ENCODE measurements around the gene DCAF12.
"Not testable (repeated sequence)": the region's sequence is repeated elsewhere in the genome, so short reads cannot be mapped to it uniquely, and the experiment has no call there.

Gene DCAF12

DNA sequence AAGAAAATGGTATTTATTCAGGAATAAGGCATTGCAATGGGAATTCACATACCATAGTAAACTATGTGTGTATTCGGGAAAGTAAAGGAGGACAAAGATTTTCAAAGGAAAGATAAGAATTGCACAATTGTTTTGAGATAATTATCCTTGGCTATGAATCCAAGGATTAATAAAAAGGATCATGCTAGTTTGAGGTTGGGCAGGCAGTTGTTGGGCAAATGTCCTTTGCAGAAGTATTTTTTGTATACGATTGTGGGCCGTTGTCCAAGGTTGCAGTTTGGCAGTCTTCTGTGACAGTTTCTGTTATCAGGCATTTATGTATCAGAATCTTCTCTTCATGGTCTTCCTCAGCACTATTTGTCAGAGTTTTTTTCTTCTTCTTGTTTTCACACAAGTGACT is 67.2 kb downstream of the DCAF12 start:
- no peak for DNase-seq

- no peak for DNase-seq
Measured at GRCh38 chr9:34049630-34050384, 76.7 kb downstream of the DCAF12 start.

DNA sequence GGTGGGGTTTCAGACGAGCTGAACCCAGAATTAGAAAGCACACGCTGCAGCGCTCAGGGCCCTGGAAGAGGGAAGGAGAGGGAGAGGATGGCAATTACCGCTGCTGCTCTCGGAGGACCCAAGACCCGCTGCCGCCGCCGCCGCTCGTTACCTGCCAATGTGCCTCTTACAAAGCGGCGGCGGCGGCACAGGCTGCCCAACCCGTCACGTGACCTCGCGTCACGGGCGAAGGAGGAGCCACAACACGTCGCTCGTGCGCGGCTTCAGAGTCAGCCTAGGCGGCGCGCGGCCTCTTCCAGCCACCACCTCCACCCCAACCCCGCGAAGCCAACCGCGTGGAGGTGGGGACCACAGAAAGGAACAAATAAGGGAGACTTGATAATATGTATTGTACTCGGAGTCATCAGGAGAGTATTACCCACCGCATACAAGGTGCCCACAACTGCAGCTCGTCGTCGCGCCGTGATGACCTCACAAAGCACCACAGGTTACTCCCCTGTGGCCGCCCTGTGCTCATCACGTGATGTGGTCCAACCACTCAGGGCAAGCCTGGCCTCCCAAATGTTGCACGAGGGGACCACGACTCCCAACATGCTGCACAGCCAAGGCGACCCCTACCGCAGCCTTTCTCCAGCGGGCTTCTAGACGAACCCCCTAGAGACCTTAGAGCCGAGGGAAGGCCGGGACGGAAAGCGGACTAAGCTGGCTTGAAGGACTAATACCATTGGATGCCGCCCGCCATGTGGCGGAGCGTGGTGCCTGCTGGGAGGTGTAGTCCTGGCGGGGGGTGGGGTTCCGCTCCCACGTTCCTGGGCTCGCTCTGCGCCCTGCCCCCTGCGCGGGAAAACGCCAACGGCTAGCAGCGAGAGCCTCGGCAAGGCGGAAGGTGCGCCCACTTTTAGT is 77.5 kb downstream of the DCAF12 start, which contains the start of gene UBAP2:
Gene UBAP2, minus strand, starts transcription at position 161 of the 903 bp plus-strand sequence. CDS start 31,739 bp downstream, outside the sequence.
- DNase-seq, result peak; percentile 96

DNA sequence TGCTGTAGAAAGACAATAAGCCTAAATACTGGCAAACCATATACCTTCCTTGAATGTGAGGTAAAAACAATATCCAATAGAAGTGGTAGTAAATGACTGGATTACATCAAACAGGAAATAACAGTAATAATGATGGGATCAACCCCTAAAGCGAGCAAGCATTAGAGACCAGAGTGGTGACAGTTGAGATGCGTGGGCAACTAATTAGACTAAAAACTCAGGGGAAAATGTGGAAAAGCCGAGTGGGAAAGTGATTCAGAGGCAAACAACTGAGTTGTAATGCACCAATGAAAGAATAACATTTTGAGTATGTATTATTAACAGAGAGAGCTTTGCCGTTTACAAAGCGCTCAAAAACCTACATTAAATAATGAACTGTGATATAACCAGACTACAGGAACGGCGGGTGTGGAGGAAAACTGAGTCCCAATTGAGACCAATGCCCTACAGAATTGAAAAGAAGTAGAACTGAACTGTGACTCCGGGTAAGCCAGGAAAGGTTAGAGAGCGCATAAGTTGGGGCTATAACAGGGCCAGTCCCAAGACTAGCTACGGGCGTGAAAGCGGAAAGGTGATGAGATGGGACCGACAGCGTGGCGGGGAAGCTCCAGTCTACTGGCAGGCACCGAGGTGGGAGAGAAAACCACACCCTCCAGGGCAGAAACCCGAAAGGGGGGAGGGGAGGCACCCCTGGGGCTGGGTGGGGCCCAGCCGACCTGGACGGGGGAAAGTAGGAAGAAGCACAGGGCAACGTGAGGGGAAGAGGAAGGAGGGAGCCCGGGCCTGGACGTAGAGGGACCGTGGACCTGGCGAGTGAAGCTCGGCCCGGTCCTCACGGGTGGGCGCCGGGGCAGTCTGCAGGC is 78.4 kb downstream of the DCAF12 start:
- DNase-seq, result peak; percentile 58

- DNase-seq, result no peak
Measured at GRCh38 chr9:34046784-34047379, 79.6 kb downstream of the DCAF12 start.

DNA sequence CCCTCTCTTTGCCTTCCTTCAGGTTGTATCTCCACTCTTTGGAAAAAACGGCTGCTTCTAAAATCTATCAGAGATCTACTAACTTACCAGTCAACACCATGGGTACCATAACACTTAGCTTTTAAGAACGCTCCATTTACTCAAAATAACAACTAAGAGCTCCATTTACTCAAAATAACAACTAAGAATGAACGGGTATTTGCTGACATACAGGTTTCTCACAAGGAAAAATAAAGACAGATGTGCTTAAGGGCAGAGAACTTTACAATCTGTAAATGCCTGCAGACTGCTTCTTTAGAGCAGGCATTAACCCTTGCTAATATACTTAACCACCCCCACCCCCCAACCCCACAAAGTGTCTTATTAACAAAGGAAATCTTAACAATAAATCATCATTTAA is 80.6 kb downstream of the DCAF12 start:
- DNase-seq, result no peak

DNA sequence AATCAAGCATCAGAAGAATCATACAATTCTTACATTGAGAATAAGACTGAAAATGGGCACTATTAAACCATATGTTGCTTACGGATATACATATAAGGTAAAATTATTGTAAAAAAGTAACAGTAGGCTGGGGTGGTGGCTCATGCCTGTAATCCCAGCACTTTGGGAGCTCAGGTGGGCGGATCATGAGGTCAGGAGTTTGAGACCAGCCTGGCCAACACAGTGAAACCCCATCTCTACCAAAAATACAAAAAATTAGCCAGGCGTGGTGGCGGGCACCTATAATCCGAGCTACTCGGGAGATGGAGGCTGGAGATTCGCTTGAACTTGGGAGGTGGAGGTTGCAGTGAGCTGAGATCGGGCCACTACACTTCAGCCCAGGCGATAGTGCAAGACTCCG is 84.4 kb downstream of the DCAF12 start:
- not testable (repeated sequence) for DNase-seq

DNA sequence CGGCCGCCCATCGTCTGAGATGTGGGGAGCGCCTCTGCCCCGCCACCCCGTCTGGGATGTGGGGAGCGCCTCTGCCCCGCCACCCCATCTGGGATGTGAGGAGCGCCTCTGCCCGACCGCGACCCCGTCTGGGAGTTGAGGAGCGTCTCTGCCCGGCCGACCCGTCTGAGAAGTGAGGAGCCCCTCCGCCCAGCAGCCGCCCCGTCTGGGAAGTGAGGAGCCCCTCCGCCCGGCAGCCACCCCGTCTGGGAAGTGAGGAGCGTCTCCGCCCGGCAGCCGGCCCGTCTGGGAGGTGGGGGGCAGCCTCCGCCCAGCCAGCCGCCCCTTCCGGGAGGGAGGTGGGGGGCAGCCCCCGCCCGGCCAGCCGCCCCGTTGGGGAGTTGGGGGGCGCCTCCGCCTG is 87.6 kb downstream of the DCAF12 start:
- DNase-seq, result not testable (repeated sequence)

GRCh38 chr9:34037626-34038025 is 88.9 kb downstream of the DCAF12 start:
- DNase-seq, result no peak

DNA sequence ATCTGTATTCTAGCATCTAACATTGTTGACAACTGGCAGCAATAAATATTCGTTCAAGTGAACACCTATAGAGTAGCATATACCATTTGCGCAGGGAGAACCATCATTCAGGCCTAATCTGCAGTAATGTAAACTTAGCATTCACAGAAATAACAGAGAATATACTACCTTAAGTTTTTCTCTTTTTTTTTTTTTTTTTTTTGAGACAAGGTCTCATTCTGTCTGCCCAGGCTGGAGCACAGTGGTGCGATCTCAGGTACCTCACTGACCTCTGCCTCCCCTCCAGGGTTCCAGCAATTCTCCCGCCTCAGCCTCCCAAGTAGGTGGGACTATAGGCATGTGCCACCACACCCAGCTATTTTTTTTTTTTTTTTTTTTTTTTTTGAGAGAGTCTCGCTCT is 89.9 kb downstream of the DCAF12 start:
- no peak for DNase-seq
